Activated CD4-positive, alpha-beta T cell treated with anti-CD3 and anti-CD28 coated beads, Interleukin-2, amount 50 U/mL, for 1 hour (primary cell): ENCODE data around the gene CLK1.

Source experiments
- DNase-seq: peaks from one replicate; pipeline ENCODE4 v3.0.0-alpha.2; 2020

Gene CLK1

DNA sequence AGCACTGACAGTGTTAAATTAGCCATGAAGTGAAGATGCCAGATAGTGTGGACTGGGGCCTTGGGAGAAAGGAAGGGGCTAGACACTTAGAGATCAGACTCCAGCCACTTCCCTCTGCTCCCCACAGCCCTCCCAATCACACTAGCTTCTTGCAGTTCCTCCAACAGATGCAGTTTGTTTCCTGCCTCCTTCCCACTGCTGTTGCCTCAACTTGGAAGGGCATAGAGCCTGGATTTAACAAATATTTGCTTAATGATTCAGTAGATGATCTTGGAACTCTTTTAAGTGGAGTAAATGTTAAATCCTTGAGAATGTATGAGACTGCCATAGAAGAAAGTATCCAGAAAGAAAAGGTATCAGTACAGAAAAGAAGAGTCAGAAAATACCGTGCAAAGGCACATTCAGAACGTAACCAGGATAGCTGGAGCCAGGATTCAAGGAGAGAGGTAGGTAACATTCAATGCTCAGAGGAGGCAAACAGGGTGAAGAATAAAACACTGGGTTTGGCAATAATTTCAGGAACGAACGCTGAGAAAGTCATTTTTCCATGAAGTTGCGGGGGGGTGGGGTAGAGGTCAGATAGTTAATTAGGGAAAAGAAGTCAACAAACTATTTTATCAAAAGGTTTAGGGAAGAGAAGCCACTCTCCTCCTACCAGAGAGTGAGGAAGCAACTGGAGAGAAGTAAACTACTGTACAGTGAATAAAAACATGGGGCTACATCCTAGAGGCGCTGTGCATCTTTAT is 54.0 kb downstream of the CLK1 start:
- no peak for DNase-seq

DNA sequence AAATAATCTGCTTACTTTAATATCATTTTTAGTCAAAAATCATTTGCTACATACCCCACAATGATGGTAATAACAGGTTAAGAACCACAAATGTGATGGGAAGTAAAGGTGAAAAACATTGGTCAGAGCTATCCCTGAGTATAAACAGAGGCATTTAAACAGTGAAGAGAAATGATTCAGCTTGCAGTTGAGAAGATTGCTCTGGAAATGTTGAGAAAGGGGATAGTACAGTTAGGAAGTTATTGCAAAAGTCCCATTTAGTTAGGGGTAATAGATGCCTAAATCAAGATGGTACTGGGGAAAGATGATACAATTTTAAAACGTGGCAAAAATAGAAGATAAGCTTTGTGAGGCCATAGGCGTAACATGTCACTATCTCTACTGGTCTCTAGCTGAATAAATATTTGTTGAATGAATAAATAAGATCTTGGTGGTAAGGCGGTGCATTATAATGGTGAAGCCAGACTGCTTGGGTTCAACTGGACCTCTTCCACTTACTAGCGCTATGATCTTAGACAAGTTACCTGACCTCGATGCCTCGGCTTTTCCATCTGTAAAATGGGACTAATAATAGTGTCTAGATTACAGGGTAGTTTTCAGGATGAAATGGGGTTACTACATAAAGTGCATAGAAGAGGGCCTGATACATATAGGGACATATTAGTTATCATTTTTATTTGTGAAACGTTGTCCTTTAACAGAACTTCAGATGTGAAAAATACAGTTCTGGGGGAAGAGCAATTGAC is 54.8 kb downstream of the CLK1 start:
- DNase-seq = no peak
